T-helper 2 cell treated with Interferon-gamma antibody and Interleukin-4, amounts not matched to agents 5 μg/mL and 100 μg/mL, for 36 hours (primary cell): Measurements from ENCODE around the gene COPS2.

Source experiments
- DNase-seq: peaks from one replicate; pipeline ENCODE4 v3.0.0; 2021; ENCODE audit warnings: low spot score
- H3K27ac Mint-ChIP-seq: one replicate; pipeline ENCODE4 v1.8.0; 2021; ENCODE audit warnings: mild to moderate bottlenecking, mixed read lengths
- H3K27me3 Mint-ChIP-seq: one replicate; pipeline ENCODE4 v1.8.0; 2021; ENCODE audit warnings: low read depth, mixed read lengths
- H3K36me3 Mint-ChIP-seq: one replicate; pipeline ENCODE4 v1.8.0; 2021; ENCODE audit warnings: low read depth, mixed read lengths
- H3K4me1 Mint-ChIP-seq: one replicate; pipeline ENCODE4 v1.8.0; 2021; ENCODE audit warnings: low read depth, mixed read lengths
- H3K4me3 Mint-ChIP-seq: one replicate; pipeline ENCODE4 v1.8.0; 2022; ENCODE audit warnings: mild to moderate bottlenecking, moderate library complexity, mixed read lengths
- H3K9me3 Mint-ChIP-seq: one replicate; pipeline ENCODE4 v1.8.0; 2021; ENCODE audit warnings: mixed read lengths

COPS2 gene

DNA sequence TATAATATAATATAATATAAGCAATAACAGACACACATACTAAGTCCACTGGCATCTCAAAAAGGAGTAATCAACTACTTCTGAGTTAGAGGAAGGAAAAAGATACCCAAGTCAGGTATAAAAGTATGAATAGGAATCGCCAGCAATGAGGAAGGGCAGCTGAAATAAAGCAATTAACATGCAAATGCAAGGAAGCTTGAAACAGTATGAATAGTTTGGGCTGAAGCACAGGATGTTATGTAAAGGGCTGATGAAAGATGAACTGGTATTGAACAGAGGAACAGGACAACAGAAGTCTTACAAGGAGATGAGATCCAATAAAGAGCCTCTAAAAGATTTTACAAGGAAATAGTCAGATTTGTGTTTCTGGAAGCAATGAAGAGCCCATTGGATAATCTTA, 7.1 kb downstream of the COPS2 start:
- H3K27ac Mint-ChIP-seq: no peak overlapping the region
- DNase-seq: no peak
- H3K27me3 Mint-ChIP-seq: no peaks in the 10 kb centered on the region
- H3K4me3 Mint-ChIP-seq: no peak overlapping the region
- H3K4me1 Mint-ChIP-seq: peaks cover 28% of the 10 kb centered on the region
- H3K9me3 Mint-ChIP-seq: no peaks in the 10 kb centered on the region
- H3K36me3 Mint-ChIP-seq: peaks cover 12% of the 10 kb centered on the region

DNA sequence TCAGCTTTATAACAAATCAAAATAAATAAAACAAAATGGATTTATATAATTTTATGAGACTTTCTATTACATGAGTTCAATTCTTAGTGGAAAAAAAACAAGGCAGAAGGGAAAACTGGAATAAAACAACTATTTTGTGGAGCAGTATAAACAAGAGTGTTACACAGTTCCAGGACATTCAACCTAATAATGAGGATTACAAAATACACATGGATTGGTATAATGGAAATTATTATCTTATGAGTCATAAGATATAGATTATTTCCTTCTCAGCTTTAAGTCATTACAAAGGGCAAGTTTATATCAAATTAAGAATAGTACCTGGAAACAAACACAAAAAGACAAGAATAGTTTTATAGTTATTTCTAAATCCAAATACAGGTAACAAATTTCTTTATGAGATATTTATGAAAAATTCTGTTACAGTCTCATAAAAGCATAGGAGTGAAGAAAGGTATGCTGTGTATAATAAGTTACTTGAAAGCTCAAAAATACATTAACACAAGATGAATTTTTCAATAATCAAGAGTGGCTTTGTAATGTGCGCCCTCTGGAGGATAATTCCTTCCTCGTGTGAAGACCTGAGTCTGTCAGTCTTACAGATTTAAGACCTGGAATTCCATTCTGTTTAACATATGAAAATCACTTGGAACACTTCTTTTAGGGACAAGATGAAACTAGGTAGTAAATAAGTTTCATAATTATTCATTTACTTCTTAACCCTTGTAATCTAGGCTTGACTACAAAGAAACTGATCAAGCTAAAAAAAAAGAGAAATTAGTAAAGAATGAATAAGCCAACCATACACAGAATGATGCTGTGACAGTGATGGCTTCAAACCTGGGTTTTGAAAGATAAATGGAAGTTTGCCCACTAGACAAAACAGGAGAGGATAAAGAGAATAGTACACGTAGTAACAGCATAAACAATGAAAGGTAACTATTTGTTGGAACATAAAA, 9.5 kb downstream of the COPS2 start:
- Mint-ChIP-seq H3K9me3 (no peaks in the 10 kb centered on the region), H3K27ac (no peak overlapping the region), H3K4me1 (peaks cover 21% of the 10 kb centered on the region), H3K27me3 (no peaks in the 10 kb centered on the region), H3K4me3 (no peak overlapping the region), H3K36me3 (peaks cover 27% of the 10 kb centered on the region)
- DNase-seq: no peak

DNA sequence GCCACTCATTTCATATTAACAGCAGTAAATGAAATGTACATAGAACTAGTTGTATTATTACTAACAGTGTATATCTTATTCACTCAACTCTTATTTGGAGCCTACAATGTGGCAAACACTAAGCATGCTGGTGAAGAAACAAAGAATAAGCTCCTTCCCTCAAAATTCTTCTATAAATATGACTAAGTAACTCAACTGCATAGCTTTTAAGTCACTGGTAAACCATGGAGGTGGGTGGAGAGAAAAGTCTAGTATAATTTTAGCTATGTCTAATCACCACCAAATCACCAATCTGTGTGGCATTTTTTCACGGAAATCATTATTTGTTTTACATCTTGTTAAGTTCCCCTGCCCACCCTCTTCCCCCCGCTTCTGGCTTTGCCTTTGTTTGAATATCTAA, 17.5 kb downstream of the COPS2 start:
- H3K27me3 Mint-ChIP-seq: no peaks in the 10 kb centered on the region
- H3K36me3 Mint-ChIP-seq: peaks cover 58% of the 10 kb centered on the region
- DNase-seq: no peak
- peaks cover 18% of the 10 kb centered on the region for H3K4me1 Mint-ChIP-seq
- no peak overlapping the region for H3K4me3 Mint-ChIP-seq
- no peak overlapping the region for H3K27ac Mint-ChIP-seq
- no peaks in the 10 kb centered on the region for H3K9me3 Mint-ChIP-seq

DNA sequence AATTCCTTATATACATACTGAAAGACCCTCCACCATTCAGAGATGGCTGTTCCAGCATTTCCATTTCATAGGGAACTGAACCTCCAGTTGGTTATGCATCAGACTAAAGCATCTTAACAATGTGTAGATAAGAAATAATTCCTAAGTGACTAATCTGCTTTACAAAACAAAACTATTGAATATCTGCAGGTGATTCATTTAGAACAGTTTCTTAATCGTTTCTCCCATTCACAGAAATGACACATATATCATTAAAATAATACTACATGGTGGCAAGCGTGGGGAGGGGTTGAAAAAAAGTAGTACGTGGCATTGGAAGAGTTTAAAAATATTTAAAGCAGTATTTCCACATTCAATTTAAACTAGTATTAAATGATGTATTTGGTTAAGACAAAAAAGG, 19.5 kb downstream of the COPS2 start:
- peaks cover 54% of the 10 kb centered on the region for H3K36me3 Mint-ChIP-seq
- no peak overlapping the region for H3K4me3 Mint-ChIP-seq
- H3K27ac Mint-ChIP-seq: no peak overlapping the region
- H3K4me1 Mint-ChIP-seq: peaks cover 18% of the 10 kb centered on the region
- no peaks in the 10 kb centered on the region for H3K9me3 Mint-ChIP-seq
- no peaks in the 10 kb centered on the region for H3K27me3 Mint-ChIP-seq
- DNase-seq: no peak

DNA sequence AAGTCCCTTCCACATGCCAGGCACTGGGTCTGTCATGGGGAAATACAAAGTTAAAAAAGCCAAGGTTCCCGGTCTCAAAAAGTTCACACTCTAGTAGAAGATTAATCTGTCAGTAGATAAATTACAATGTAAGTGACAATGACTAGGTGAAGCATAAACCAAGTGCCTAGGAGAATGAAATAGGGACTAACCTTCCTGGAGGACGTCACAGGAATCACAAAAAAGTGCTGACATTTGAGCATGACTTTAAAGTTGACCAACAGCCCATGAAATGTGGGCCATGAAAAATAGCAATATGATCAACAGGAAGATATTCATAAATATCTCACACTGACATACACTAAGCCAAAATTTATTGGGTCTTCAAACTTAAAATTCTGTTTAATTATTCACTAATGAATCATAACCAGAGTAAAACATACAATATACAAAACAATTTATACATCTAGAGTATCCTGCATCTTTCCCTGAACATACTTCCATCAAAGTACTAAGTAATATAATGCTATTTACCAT, 20.0 kb downstream of the COPS2 start:
- no peak overlapping the region for H3K4me3 Mint-ChIP-seq
- H3K4me1 Mint-ChIP-seq: peaks cover 18% of the 10 kb centered on the region
- H3K36me3 Mint-ChIP-seq: peaks cover 50% of the 10 kb centered on the region
- peak overlapping the region; percentile 50 for H3K27ac Mint-ChIP-seq
- H3K9me3 Mint-ChIP-seq: no peaks in the 10 kb centered on the region
- no peaks in the 10 kb centered on the region for H3K27me3 Mint-ChIP-seq
- no peak for DNase-seq

DNA sequence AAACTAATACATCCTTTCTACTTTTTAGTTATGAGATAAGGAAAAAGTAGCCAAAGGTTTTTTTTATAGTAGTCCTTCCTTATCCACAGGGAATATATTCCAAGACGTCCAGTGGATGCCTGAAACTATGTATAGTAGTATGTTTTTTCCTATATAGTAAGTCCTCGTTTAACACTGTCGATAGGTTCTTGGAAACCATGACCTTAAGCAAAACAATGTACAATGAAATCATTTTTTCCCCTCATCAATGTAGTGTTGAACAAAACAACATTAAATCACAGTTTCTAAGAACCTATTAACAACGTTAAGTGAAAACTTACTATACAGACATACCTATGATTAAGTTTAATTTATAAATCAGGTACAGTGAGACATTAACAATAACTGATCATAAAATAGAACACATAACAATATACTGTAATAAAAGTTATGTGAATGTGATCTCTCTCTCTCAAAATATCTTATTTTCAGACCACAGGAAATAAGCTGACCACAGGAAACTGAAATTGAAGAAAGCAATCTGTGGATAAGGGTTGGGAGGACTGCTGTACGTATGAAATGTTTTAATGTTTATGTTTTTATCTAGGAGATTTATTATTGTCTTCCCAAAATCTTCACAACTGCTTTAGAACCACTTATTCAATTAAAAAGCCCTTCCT, 20.6 kb downstream of the COPS2 start:
- H3K4me1 Mint-ChIP-seq: peaks cover 18% of the 10 kb centered on the region

DNA sequence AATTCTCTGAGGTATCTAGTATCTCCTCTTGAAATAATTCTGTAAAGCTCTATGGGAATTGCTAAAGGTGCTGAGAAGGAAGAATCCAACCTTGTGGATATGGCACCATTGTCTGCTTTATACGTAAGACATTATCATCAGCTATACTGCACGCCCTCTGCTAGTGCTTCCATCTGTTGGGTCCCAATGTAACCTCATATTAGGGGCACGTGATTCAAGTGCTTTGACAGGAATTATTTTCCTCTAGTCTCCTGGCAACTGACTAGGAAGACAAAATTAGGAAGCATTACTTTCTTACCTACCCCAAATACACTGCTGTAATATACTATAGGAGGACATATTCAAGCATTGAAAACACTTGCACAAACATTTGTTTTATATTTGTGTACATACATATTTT, 24.0 kb downstream of the COPS2 start:
- no peak for DNase-seq
- Mint-ChIP-seq H3K36me3 (peaks cover 55% of the 10 kb centered on the region), H3K4me1 (peaks cover 15% of the 10 kb centered on the region), H3K27me3 (no peaks in the 10 kb centered on the region), H3K9me3 (no peaks in the 10 kb centered on the region), H3K27ac (no peak overlapping the region), H3K4me3 (no peak overlapping the region)

More for the DNA sequence above, 20.6 kb downstream of the COPS2 start:
- no peak for DNase-seq
- peaks cover 49% of the 10 kb centered on the region for H3K36me3 Mint-ChIP-seq
- no peak overlapping the region for H3K4me3 Mint-ChIP-seq
- peak overlapping the region; percentile 50 for H3K27ac Mint-ChIP-seq
- H3K9me3 Mint-ChIP-seq: no peaks in the 10 kb centered on the region
- H3K27me3 Mint-ChIP-seq: no peaks in the 10 kb centered on the region

DNA sequence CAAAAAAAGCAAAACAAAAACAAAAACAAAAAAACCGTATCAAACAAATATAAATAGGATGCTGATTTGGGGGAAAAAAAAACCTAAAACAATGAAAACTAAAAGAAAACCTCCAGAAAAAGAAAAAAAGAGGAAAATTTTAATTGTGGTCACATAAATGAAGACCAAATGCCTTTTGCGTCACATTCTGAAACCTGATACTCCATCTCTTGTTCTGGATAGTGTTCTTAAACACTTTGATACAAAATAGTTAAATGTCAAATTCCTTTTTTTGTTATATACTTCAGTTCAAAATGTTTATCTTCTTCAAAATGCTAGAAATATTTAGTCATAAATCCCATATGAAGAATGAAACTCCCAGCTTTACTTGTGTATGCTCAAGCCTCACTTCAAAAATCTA, 31.0 kb downstream of the COPS2 start:
- no peaks in the 10 kb centered on the region for H3K4me1 Mint-ChIP-seq
- H3K36me3 Mint-ChIP-seq: peaks cover 26% of the 10 kb centered on the region
- no peaks in the 10 kb centered on the region for H3K27me3 Mint-ChIP-seq
- no peak for DNase-seq
- no peaks in the 10 kb centered on the region for H3K9me3 Mint-ChIP-seq
- H3K4me3 Mint-ChIP-seq: no peak overlapping the region
- no peak overlapping the region for H3K27ac Mint-ChIP-seq

DNA sequence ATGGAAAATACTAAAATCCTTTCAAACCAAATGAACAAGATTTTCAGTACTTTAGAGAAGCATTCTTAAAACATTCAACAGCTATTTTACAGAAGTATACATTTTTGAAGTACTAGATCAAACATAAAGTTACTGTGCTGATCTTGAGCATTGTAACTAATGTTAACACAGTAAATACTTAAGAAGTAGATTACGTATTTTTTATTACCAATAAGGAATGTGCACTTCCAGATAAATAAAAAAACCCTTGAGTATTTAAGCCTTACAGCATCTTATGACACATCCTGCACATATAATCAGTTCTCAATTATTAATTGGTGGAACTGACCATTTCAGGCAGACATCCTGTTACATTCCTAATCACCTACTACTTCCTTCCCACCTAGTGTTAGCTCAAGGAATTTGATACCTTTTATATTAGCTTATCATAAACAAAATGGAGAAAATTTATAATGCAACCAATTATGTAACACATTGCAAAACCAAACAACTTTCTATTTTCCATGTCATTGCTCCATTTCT, 32.8 kb downstream of the COPS2 start:
- no peaks in the 10 kb centered on the region for H3K4me1 Mint-ChIP-seq
- no peaks in the 10 kb centered on the region for H3K9me3 Mint-ChIP-seq
- H3K4me3 Mint-ChIP-seq: no peak overlapping the region
- no peak overlapping the region for H3K27ac Mint-ChIP-seq
- H3K36me3 Mint-ChIP-seq: peaks cover 17% of the 10 kb centered on the region
- DNase-seq: no peak
- no peaks in the 10 kb centered on the region for H3K27me3 Mint-ChIP-seq

DNA sequence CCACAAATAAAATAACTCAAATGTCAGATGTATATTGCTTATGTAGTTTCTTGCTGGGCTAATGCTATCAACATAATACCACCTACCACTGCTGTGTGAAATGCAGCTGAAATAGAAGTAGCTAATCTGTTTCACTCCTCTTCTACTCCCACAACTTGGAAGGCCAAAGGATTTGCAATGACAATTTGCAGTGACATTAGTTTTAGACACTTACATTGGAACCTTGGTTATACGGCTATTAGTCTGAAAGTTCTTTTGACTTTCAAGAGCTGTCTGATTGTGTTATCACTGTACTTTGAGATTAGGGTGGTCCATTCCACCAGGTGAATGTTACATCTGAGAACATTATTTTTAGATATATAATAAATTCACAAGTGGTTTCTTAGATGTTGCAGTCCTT, 33.5 kb downstream of the COPS2 start:
- Mint-ChIP-seq H3K27ac (no peak overlapping the region), H3K4me1 (no peaks in the 10 kb centered on the region), H3K9me3 (no peaks in the 10 kb centered on the region), H3K36me3 (peaks cover 12% of the 10 kb centered on the region), H3K27me3 (no peaks in the 10 kb centered on the region), H3K4me3 (no peak overlapping the region)
- DNase-seq: no peak

DNA sequence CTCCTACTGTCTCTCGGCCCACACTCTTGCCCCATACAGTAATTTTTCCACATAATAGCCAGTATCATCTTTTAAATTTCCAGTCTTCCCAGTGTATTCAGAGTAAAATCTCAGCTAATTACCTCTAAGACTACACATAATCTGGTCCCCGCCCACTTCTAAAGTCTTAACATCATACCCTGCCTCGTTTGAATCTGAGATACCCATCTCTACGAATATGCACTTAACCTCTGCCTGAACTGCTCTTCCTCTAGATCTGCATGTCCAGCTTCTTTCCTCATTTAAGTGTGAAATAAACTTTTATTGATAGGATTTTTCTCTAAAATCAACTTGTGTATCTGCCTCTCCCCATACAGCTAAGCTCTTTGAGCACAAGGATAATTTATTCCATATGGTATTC, 34.6 kb downstream of the COPS2 start:
- no peak overlapping the region for H3K27ac Mint-ChIP-seq
- H3K4me3 Mint-ChIP-seq: no peak overlapping the region
- DNase-seq: no peak
- H3K27me3 Mint-ChIP-seq: no peaks in the 10 kb centered on the region
- H3K9me3 Mint-ChIP-seq: no peaks in the 10 kb centered on the region
- peaks cover 13% of the 10 kb centered on the region for H3K36me3 Mint-ChIP-seq
- H3K4me1 Mint-ChIP-seq: no peaks in the 10 kb centered on the region

DNA sequence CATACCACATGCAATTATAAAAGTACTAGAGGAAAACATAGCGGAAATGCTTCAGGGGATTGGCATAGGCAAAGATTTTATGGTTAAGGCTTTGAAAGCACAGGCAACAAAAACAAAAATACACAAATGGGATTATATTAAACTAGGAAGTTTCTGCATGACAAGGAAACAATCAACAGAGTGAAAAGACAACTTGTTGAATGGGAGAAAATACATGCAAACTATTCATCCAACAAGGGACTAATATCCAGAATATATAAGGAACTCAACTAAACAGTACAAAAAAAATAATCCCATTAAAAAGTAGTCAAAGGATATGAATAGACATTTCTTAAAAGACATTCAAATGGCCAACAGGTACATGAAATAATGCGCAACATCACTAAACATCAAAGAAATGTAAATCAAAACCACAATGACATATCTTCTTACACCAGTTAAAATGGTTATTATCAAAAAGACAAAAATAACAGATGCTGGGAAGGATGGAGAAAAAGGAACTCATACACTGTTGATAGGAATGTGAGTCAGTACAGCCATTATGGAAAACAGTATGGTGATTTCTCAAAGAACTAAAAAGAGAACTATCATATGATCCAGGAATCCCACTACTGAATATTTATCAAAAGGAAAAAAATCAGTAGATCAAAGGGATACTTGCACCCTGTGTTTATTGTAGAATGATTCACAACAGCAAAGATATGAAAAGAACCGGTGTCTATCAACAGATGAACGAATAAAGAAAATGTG, 39.1 kb downstream of the COPS2 start:
- H3K36me3 Mint-ChIP-seq: peaks cover 37% of the 10 kb centered on the region
- no peak overlapping the region for H3K4me3 Mint-ChIP-seq
- H3K9me3 Mint-ChIP-seq: peaks cover 19% of the 10 kb centered on the region
- no peak overlapping the region for H3K27ac Mint-ChIP-seq
- peaks cover 2% of the 10 kb centered on the region for H3K4me1 Mint-ChIP-seq
- no peaks in the 10 kb centered on the region for H3K27me3 Mint-ChIP-seq
- DNase-seq: no peak

DNA sequence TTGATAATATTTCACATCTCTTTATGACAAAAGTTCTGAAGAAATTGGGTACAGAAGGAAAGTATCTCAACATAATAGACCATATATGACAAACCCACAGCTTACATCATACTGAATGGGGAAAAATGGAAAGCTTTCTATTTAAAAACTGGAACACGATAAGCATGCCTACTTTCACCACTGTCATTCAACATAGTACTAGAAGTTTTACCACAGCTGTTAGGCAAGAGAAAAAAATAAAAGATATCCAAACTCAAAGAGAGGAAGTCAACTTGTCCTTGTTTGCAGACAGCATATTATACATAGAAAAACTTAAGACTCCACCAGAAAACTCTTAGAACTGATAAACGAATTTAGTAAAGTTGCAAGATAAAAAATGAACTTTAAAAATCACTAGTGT, 40.3 kb downstream of the COPS2 start:
- Mint-ChIP-seq H3K4me1 (peaks cover 2% of the 10 kb centered on the region), H3K36me3 (peaks cover 42% of the 10 kb centered on the region), H3K27ac (no peak overlapping the region), H3K4me3 (no peak overlapping the region), H3K27me3 (no peaks in the 10 kb centered on the region), H3K9me3 (peaks cover 22% of the 10 kb centered on the region)
- DNase-seq: no peak
